Psoas muscle (tissue), 8 donors: ENCODE results near the gene ASB2. TPM values are rescaled to one million over a fixed set of nuclear protein-coding genes. Genes with fewer than 3 reads are reported as not detected.

ENCODE experiments used
- ATAC-seq, 4 donors: fragments of 200-7000 bp; cut with Tn5 transposase; one replicate each; pipeline ENCODE4 v1.9.1; 2020; ENCODE audit warnings: moderate library complexity in 3 of 4, mild to moderate bottlenecking in 2 of 4
- DNase-seq, 2 donors: peaks; one replicate each; pipeline ENCODE4 v3.0.0-alpha.2; 2020
- H3K27ac ChIP-seq: fragments of 200-600 bp; one replicate; pipeline ENCODE4 v1.8.0; 2022
- H3K27me3 ChIP-seq, 3 donors: fragments of 200-600 bp in 1 of 3; one replicate each; pipeline versions ENCODE4 v1.6.1 to v1.8.0; 2013 to 2022; ENCODE audit warnings: low read length in 2 of 3, mild to moderate bottlenecking in 2 of 3, moderate library complexity in 1 of 3; ENCODE audit not compliant: insufficient read depth in 3 of 3
- H3K36me3 ChIP-seq, 2 donors: fragments of 200-600 bp in 1 of 2; one replicate each; pipeline versions ENCODE4 v1.6.1 to v1.8.0; 2013 to 2022; ENCODE audit warnings: low read depth in 1 of 2, mild to moderate bottlenecking in 1 of 2, moderate library complexity in 1 of 2; ENCODE audit not compliant: insufficient read depth in 1 of 2
- H3K4me1 ChIP-seq: fragments of 200-600 bp; one replicate; pipeline ENCODE4 v1.8.0; 2022
- H3K4me3 ChIP-seq: fragments of 200-600 bp; one replicate; pipeline ENCODE4 v1.8.0; 2022; ENCODE audit warnings: mild to moderate bottlenecking
- H3K9me3 ChIP-seq: fragments of 200-600 bp; one replicate; pipeline ENCODE4 v1.8.0; 2022
- WGBS, 3 donors: extraction: QIAGEN DNeasy Blood & Tissue Kit; methylation state at CpG; one replicate each; pipeline versions ENCODE4 v1.1.6 to v1.1.7; 2013; 5-methylcytosine and 5-hydroxymethylcytosine counted together
- intact Hi-C, 2 donors: fragments of 100-400 bp; cut with DNase I; formaldehyde crosslinking; loops; one replicate each; pipeline versions ENCODE4 v1.11.0 to v1.14.2; 2022
- polyA plus RNA-seq, 3 donors: library from polyadenylated mRNA; stranded (reverse); fragments of 200-250 nt; gene quantifications; one replicate each; pipeline ENCODE4 v1.2.3, GENCODE V29; 2013
- total RNA-seq, 4 donors: library from RNA; stranded (reverse); fragmentation: NEBNext Ultra II Directional in 2 of 4; extraction: Animal tissue kit (Norgen Biotek cat#: 25700) in 2 of 4; gene quantifications; one replicate each; pipeline versions ENCODE4 v1.2.1 to v1.2.4, GENCODE V29; 2021 to 2023
- TF ChIP-seq, protein P1 (sequence below): fragments of 200-600 bp; IDR thresholded peaks from one replicate; pipeline ENCODE4 v1.8.0; 2022; ENCODE audit warnings: antibody characterized with exemption
- donor health status: healthy with polysubstance abuse.
- donor health status: DM: no; HTN: no; CAD: no; lungs with moderate emphysema.
- donor health status: Bipolar disorder and iron deficiency.
- donor health status: healthy.
- donor health status: DM: yes; HTN: yes; CAD: no.
- donor health status: DM: no; HTN: no; CAD: no.
- donor health status: DM: no; HTN: no; CAD: no.
- donor health status: DM: yes; HTN: yes; CAD: no.

The ASB2 gene
- total and polyA plus RNA-seq, 7 donors = 41.2 to 460 (median 230) TPM

DNA sequence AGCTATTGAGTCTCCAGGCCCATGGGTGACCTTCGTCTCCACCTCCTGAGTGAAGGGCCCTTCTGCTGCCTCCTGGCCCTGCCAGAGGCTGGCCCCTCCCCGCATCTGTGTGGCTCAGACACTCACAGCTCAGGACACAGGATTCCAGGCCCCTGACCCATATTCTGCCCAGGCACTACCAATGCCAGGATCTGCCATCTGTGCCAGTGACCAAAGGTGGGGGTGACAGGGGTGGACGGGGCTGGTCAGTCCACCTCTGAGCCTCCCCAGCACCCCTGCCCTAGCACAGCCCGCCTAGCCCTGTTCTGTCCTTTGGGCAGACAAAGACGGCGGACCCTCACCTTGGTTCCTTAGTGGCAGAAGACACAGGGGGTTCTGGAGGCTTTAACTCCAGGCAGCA lies 2.8 kb downstream of the ASB2 start:
- intact Hi-C loops = no loop called here
- ATAC-seq (peak; percentile 53 to 64 (median 57)), DNase-seq (peak; percentile 72 to 89)
- peak overlapping the region; percentile 83 for H3K4me3 ChIP-seq
- H3K9me3 ChIP-seq = no peaks in the 10 kb centered on the region
- TF ChIP-seq, protein P1, sequence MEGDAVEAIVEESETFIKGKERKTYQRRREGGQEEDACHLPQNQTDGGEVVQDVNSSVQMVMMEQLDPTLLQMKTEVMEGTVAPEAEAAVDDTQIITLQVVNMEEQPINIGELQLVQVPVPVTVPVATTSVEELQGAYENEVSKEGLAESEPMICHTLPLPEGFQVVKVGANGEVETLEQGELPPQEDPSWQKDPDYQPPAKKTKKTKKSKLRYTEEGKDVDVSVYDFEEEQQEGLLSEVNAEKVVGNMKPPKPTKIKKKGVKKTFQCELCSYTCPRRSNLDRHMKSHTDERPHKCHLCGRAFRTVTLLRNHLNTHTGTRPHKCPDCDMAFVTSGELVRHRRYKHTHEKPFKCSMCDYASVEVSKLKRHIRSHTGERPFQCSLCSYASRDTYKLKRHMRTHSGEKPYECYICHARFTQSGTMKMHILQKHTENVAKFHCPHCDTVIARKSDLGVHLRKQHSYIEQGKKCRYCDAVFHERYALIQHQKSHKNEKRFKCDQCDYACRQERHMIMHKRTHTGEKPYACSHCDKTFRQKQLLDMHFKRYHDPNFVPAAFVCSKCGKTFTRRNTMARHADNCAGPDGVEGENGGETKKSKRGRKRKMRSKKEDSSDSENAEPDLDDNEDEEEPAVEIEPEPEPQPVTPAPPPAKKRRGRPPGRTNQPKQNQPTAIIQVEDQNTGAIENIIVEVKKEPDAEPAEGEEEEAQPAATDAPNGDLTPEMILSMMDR = no peak
- H3K36me3 ChIP-seq = peaks cover 0 to 32% of the 10 kb centered on the region in 2 donors
- peaks cover 36% of the 10 kb centered on the region for H3K4me1 ChIP-seq
- WGBS, 3 donors = 32 to 46% (median 37%) methylated on average over 5 to 6 of the region's 6 CpGs
- H3K27me3 ChIP-seq = no peaks in the 10 kb centered on the region
- H3K27ac ChIP-seq = peak overlapping the region; percentile 98

DNA sequence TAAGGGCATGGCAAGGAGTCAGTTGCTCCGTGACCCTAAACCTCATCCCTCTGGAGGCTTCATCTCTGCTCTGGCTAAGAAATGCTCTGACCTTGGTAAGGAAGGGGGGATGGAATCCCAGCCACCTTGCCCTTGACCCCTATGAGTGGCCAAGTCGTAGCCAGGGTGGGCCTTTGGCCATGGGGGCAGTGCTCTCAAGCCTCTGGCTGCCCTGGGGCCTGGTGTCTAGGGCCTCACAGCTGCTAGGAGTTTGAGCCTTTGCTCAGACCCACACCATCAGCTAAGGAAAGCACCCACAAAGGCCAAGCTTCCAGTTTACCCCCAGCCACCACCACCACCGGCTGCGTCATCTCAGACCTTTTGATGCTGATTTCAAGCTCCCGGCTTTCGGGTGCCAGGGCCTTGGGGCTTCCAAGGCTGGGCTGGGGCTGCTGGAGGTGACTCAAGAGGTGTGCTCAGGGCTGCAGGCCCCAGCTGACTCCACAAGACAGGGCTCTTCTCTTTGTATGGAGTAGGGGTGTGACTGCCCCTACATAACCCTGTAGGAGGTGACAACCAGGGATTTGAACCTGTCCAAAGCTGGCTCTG lies 3.7 kb downstream of the ASB2 start:
- intact Hi-C loops = no loop called here
- Histone ChIP-seq H3K4me1 (peaks cover 40% of the 10 kb centered on the region), H3K27me3 (no peaks in the 10 kb centered on the region), H3K27ac (peak overlapping the region; percentile 98), H3K4me3 (peak overlapping the region; percentile 83), H3K9me3 (no peaks in the 10 kb centered on the region), H3K36me3 (peaks cover 0 to 40% of the 10 kb centered on the region in 2 donors)
- DNase-seq (no peak), ATAC-seq (peak in 3 of 4 donors; percentile 4 to 22 (median 5))
- 24 to 40% (median 29%) methylated on average over 4 to 6 of the region's 6 CpGs for WGBS, 3 donors
- TF ChIP-seq, protein P1 = no peak

DNA sequence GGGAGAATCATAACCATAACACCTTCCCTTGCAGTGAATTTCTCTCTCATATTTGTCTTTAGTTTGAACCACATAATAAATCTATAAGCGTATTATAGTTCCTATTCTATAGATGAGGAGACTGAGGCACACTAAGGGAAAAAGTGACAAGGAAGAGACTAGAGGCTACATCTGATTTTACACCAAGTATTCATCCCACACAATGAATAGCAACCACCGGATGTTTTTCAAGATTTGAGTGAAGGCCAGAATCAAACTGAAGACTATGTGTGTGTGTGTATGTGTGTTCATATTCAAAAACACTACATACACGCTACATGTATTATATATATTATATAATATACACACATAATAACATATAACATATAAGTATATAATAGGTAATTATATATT lies 4.7 kb downstream of the ASB2 start:
- Histone ChIP-seq H3K4me3 (peak overlapping the region; percentile 83), H3K4me1 (peaks cover 45% of the 10 kb centered on the region), H3K27ac (peak overlapping the region; percentile 98), H3K27me3 (no peaks in the 10 kb centered on the region), H3K9me3 (no peaks in the 10 kb centered on the region), H3K36me3 (peaks cover 0 to 48% of the 10 kb centered on the region in 2 donors)
- WGBS, 3 donors = 39 to 67% (median 41%) methylated on average over 3 of the region's 3 CpGs
- TF ChIP-seq, protein P1 = no peak
- ATAC-seq (no peak), DNase-seq (no peak)
- intact Hi-C loops = no loop called here

DNA sequence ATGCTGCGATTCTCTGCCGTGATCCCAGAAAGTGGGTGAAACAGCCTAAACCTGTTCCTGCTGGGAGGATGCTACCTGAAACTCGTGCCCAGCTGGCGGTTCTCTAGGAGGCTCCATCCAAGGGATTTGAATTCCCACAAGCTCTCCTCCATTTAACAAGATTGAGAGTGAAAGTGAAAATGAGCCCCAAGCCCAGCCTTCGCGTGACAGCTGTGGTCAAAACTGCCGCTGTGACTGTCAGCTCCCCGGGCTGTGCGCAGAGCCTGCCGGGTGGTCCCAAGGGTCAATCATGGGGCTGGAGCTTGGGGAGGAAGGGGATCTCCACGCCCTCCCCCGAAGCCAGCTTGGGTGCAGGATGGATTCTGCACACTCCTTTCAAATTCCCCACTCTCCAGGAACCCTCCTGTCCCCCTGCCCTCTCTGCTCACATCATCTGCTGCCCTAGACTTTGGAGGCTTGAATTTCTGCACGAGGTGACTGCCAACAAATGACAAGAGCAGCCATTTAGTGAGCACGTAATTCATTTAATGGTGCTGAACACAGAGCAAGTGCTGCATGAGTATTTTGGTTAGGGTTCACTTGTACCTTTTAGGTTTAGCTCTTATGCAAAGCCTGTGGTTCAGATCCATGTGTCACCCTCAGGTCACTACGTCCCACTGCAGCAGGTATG lies 5.3 kb downstream of the ASB2 start:
- DNase-seq (no peak), ATAC-seq (no peak)
- no peaks in the 10 kb centered on the region for H3K27me3 ChIP-seq
- intact Hi-C loops = no loop called here
- H3K27ac ChIP-seq = peak overlapping the region; percentile 98
- H3K4me1 ChIP-seq = peaks cover 50% of the 10 kb centered on the region
- 13 to 26% (median 16%) methylated on average over 15 of the region's 15 CpGs for WGBS, 3 donors
- H3K9me3 ChIP-seq = no peaks in the 10 kb centered on the region
- H3K36me3 ChIP-seq = peaks cover 0 to 53% of the 10 kb centered on the region in 2 donors
- peak overlapping the region; percentile 83 for H3K4me3 ChIP-seq
- TF ChIP-seq, protein P1 = peak; percentile 2
